GM19372 (cell line): Measurements from ENCODE around the gene CCDC88C.

Experiments
- ATAC-seq: cut with Tn5 transposase; IDR thresholded peaks from one replicate; pipeline ENCODE4 v1.9.1; 2021; ENCODE audit warnings: mild to moderate bottlenecking, low read depth, moderate library complexity; ENCODE audit not compliant: unreplicated experiment

Gene CCDC88C

GRCh38 chr14:91368776-91369416, 48.7 kb downstream of the CCDC88C start:
- ATAC-seq: no peak

GRCh38 chr14:91367173-91368171, 50.1 kb downstream of the CCDC88C start:
- peak; percentile 76 for ATAC-seq

GRCh38 chr14:91366749-91367148, 50.9 kb downstream of the CCDC88C start:
- no peak for ATAC-seq

- ATAC-seq: no peak
Measured at GRCh38 chr14:91365552-91365951, 52.1 kb downstream of the CCDC88C start.

- no peak for ATAC-seq
Measured at GRCh38 chr14:91364524-91365270, 52.9 kb downstream of the CCDC88C start.

GRCh38 chr14:91363776-91364523, 53.7 kb downstream of the CCDC88C start:
- peak; percentile 32 for ATAC-seq

- no peak for ATAC-seq
Measured at GRCh38 chr14:91361233-91361811, 56.3 kb downstream of the CCDC88C start.

- ATAC-seq: no peak
Measured at GRCh38 chr14:91360490-91361232, 57.0 kb downstream of the CCDC88C start.

GRCh38 chr14:91358654-91359220, 58.9 kb downstream of the CCDC88C start:
- ATAC-seq: no peak

- no peak for ATAC-seq
Measured at GRCh38 chr14:91358025-91358319, 59.6 kb downstream of the CCDC88C start.

GRCh38 chr14:91357272-91358024, 60.2 kb downstream of the CCDC88C start:
- no peak for ATAC-seq

GRCh38 chr14:91356181-91356763, 61.3 kb downstream of the CCDC88C start:
- no peak for ATAC-seq

- ATAC-seq: no peak
Measured at GRCh38 chr14:91354979-91355685, 62.5 kb downstream of the CCDC88C start.

- no peak for ATAC-seq
Measured at GRCh38 chr14:91354221-91354916, 63.3 kb downstream of the CCDC88C start.

- ATAC-seq: no peak
Measured at GRCh38 chr14:91352728-91353692, 64.6 kb downstream of the CCDC88C start.

GRCh38 chr14:91352053-91352452, 65.6 kb downstream of the CCDC88C start:
- no peak for ATAC-seq
